K562 (cell line): ENCODE measurements around the gene MAP3K2. TPM values are rescaled to one million over a fixed set of nuclear protein-coding genes. Genes with fewer than 3 reads are reported as not detected.

Experiments
- ATAC-seq: fragments of 200-7000 bp; cut with Tn5 transposase; 3 replicates; pipeline ENCODE4 v1.9.1; 2020; ENCODE audit warnings: moderate library complexity
- BruUV-seq: library from RNA; stranded (reverse); fragments of 400-500 nt; replicated peaks from 2 replicates; lab custom pipeline; 2021; lab: Mats Ljungman, UMichigan
- CTCF ChIA-PET: fragments of 300-600 bp; formaldehyde crosslinking; extraction: SDS; loops from one replicate; lab custom pipeline; 2021; ENCODE audit warnings: low intra/inter-chr PET ratio; lab: Yijun Ruan, JAX
- POLR2A ChIA-PET: fragments of 300-600, 350-650 bp; sonication (Branson Sonifier 250); formaldehyde crosslinking; extraction: SDS; loops from one replicate; lab custom pipeline; 2021; ENCODE audit warnings: antibody characterized with exemption, inconsistent platforms; lab: Yijun Ruan, JAX
- DNase-seq, 4 experiments: peaks; one replicate each; pipeline versions ENCODE4 v3.0.0 to v3.0.0-alpha.2; 2011 to 2018; ENCODE audit warnings: low spot score in 3 of 4, mixed read lengths in 3 of 4; ENCODE audit errors: extremely low read depth in 1 of 4
- FAIRE-seq: peaks from 2 replicates; lab custom pipeline; 2011; peaks lifted over from hg19 to GRCh38; lab: Jason Lieb, UNC
- H2AFZ ChIP-seq: 2 replicates; pipeline ENCODE4 v1.6.0; 2011; ENCODE audit warnings: low read depth, low read length, control low read depth, inconsistent platforms
- H3K27ac ChIP-seq: fragments of 200-600 bp; 3 replicates; pipeline ENCODE4 v1.8.0; 2011; ENCODE audit warnings: low read depth, mild to moderate bottlenecking, control low read depth, inconsistent platforms, low read length, moderate library complexity, mixed read lengths; ENCODE audit errors: extremely low read depth
- H3K27me3 ChIP-seq, 2 experiments: fragments of 300-600 bp in 1 of 2; 2 replicates in 1 of 2; 3 replicates in 1 of 2; pipeline versions ENCODE4 v1.6.0 to v1.8.0; 2011; ENCODE audit warnings: inconsistent platforms in 2 of 2, low read length in 2 of 2, mild to moderate bottlenecking in 1 of 2, mixed read lengths in 1 of 2, moderate library complexity in 1 of 2; ENCODE audit not compliant: control insufficient read depth in 2 of 2, insufficient read depth in 2 of 2
- H3K36me3 ChIP-seq: fragments of 300-600 bp; 3 replicates; pipeline ENCODE4 v1.8.0; 2011; ENCODE audit warnings: mild to moderate bottlenecking, low read length, inconsistent platforms; ENCODE audit not compliant: control insufficient read depth, insufficient read depth
- H3K4me1 ChIP-seq, 2 experiments: fragments of 200-600 bp in 1 of 2; replicated peaks in 1 of 2; 2 replicates in 1 of 2; 3 replicates in 1 of 2; pipeline versions ENCODE4 v1.5.1 to v1.8.0; 2011; ENCODE audit warnings: inconsistent platforms in 2 of 2, low read length in 2 of 2, mild to moderate bottlenecking in 1 of 2, mixed read lengths in 1 of 2, moderate library complexity in 1 of 2; ENCODE audit not compliant: control insufficient read depth in 2 of 2, insufficient read depth in 2 of 2
- H3K4me2 ChIP-seq: 2 replicates; pipeline ENCODE4 v1.6.1; 2011; ENCODE audit warnings: low read length, control low read depth, inconsistent platforms, mixed read lengths; ENCODE audit not compliant: insufficient read depth
- H3K4me3 ChIP-seq: fragments of 200-600 bp; sonication (generic), shearing (Covaris generic); 2 replicates; pipeline ENCODE4 v1.5.1; 2016; ENCODE audit warnings: control low read depth, inconsistent platforms
- H3K79me2 ChIP-seq: fragments of 200-600 bp; 3 replicates; pipeline ENCODE4 v1.8.0; 2011; ENCODE audit warnings: low read length, inconsistent platforms; ENCODE audit not compliant: control insufficient read depth, insufficient read depth
- H3K9ac ChIP-seq, 2 experiments: 2 replicates each; pipeline versions ENCODE4 v1.6.0 to v1.6.1; 2011; ENCODE audit warnings: low read depth in 2 of 2, low read length in 2 of 2, control low read depth in 1 of 2, inconsistent platforms in 1 of 2, mild to moderate bottlenecking in 1 of 2, mixed read lengths in 1 of 2; ENCODE audit not compliant: insufficient read depth in 1 of 2
- H3K9me1 ChIP-seq: one replicate; pipeline ENCODE4 v1.6.0; 2011; ENCODE audit warnings: inconsistent platforms, mild to moderate bottlenecking, low read length, moderate library complexity; ENCODE audit not compliant: control insufficient read depth, insufficient read depth
- H3K9me3 ChIP-seq: replicated peaks from 2 replicates; pipeline ENCODE4 v1.5.1; 2011; ENCODE audit warnings: low read depth, low read length, inconsistent platforms; ENCODE audit not compliant: control insufficient read depth, insufficient read depth
- H4K20me1 ChIP-seq: replicated peaks from 2 replicates; pipeline ENCODE4 v1.6.1; 2011; ENCODE audit warnings: low read length, inconsistent platforms, mixed read lengths; ENCODE audit not compliant: control insufficient read depth, insufficient read depth
- CBFA2T3 ChIP-seq: fragments of 450-650 bp; IDR thresholded peaks from 2 replicates; pipeline ENCODE4 v1.6.1; 2017
- CBFB ChIP-seq: sonication (generic); formaldehyde crosslinking; IDR thresholded peaks from 2 replicates; pipeline ENCODE4 v1.4.0; 2020; ENCODE audit warnings: mild to moderate bottlenecking, missing genetic modification reagents
- FOXA1 ChIP-seq: fragments of 450-650 bp; IDR thresholded peaks from 2 replicates; pipeline ENCODE4 v1.6.1; 2016; ENCODE audit warnings: mild to moderate bottlenecking, borderline replicate concordance
- FOXJ3 ChIP-seq: sonication (generic); formaldehyde crosslinking; IDR thresholded peaks from 2 replicates; pipeline ENCODE4 v1.4.0; 2020; ENCODE audit warnings: mild to moderate bottlenecking, missing genetic modification reagents
- HIVEP1 ChIP-seq: fragments of 250-450 bp; sonication (Bioruptor Pico); IDR thresholded peaks from 2 replicates; pipeline ENCODE4 v1.4.0; 2020; ENCODE audit warnings: mild to moderate bottlenecking
- HNRNPLL ChIP-seq: fragments of 200-400 bp; formaldehyde crosslinking; IDR thresholded peaks from 2 replicates; pipeline ENCODE4 v1.6.1; 2017; ENCODE audit warnings: low read length, low read depth, mild to moderate bottlenecking; ENCODE audit not compliant: poor library complexity, severe bottlenecking
- HNRNPUL1 ChIP-seq: fragments of 200-400 bp; formaldehyde crosslinking; IDR thresholded peaks from 2 replicates; pipeline ENCODE4 v1.6.1; 2017; ENCODE audit warnings: low read length
- MAZ ChIP-seq, 2 experiments: fragments of 450-650 bp in 1 of 2; sonication (generic) in 1 of 2; formaldehyde crosslinking; IDR thresholded peaks in 1 of 2; conservative IDR thresholded peaks in 1 of 2; 2 replicates each; pipeline versions ENCODE4 v1.4.0 to v1.5.0; 2020; ENCODE audit warnings: mild to moderate bottlenecking in 1 of 2, missing genetic modification reagents in 1 of 2
- NR4A1 ChIP-seq, 2 experiments: fragments of 250-450 bp in 1 of 2; fragments of 450-650 bp in 1 of 2; sonication (Bioruptor Pico) in 1 of 2; IDR thresholded peaks; 2 replicates each; pipeline versions ENCODE4 v1.4.0 to v1.6.1; 2016 to 2020; ENCODE audit warnings: mild to moderate bottlenecking in 2 of 2, missing compliant biosample characterization in 1 of 2, missing genetic modification characterization in 1 of 2, moderate library complexity in 1 of 2
- SPI1 ChIP-seq: IDR thresholded peaks from 2 replicates; pipeline ENCODE4 v1.6.1; 2011; ENCODE audit warnings: low read depth, low read length, control low read depth, borderline replicate concordance
- TEAD1 ChIP-seq, 2 experiments: fragments of 450-650 bp in 1 of 2; sonication (generic) in 1 of 2; formaldehyde crosslinking; IDR thresholded peaks; 2 replicates each; pipeline versions ENCODE4 v1.4.0 to v1.8.0; 2020 to 2022; ENCODE audit warnings: mild to moderate bottlenecking in 2 of 2, missing genetic modification reagents in 1 of 2
- ZNF12 ChIP-seq: sonication (generic); formaldehyde crosslinking; IDR thresholded peaks from 2 replicates; pipeline ENCODE4 v1.4.0; 2020; ENCODE audit warnings: mild to moderate bottlenecking, missing genetic modification reagents
- ZNF143 ChIP-seq: sonication (generic); formaldehyde crosslinking; IDR thresholded peaks from 2 replicates; pipeline ENCODE4 v1.9.0; 2022; ENCODE audit warnings: mild to moderate bottlenecking, missing genetic modification reagents
- ZNF282 ChIP-seq: sonication (generic); formaldehyde crosslinking; IDR thresholded peaks from 2 replicates; pipeline ENCODE4 v1.8.1; 2023; ENCODE audit warnings: missing genetic modification reagents
- WGBS: fragments of 100-300 bp; shearing (Covaris generic); methylation state at CpG from one replicate; pipeline ENCODE4 v1.1.6; 2016; ENCODE audit warnings: low coverage, mixed read lengths; ENCODE audit not compliant: insufficient coverage; ENCODE audit errors: missing lambda C conversion rate; 5-methylcytosine and 5-hydroxymethylcytosine counted together
- in situ Hi-C: fragments of 300-500 bp; cut with MboI; formaldehyde crosslinking; loops from 4 replicates; pipeline ENCODE4 v1.15.0; 2018; ENCODE audit warnings: inconsistent platforms, mixed read lengths
- intact Hi-C: fragments of 100-400 bp; cut with micrococcal nuclease; formaldehyde crosslinking; loops from 2 replicates; pipeline ENCODE4 v1.14.2; 2022
- polyA plus RNA-seq, 8 experiments: library from polyadenylated mRNA; depleted of rRNA in 4 of 8; stranded (reverse) in 5 of 8; unstranded in 3 of 8; fragments of >200 nt; fragmentation: Nextera tagmentation in 2 of 8; fragmentation: Illumina TruSeq in 1 of 8; extraction: Ambion mirVana in 2 of 8; extraction: Trizol in 1 of 8; gene quantifications; 2 replicates each; pipeline versions ENCODE4 v1.2.1 to v1.2.3, GENCODE V29; 2011 to 2014; ENCODE audit warnings: inconsistent platforms in 1 of 8, missing spikeins in 1 of 8
- total RNA-seq, 7 experiments: library from RNA; depleted of rRNA in 6 of 7; stranded (reverse); fragments of >200 nt in 6 of 7; fragmentation: Illumina TruSeq in 2 of 7; extraction: Trizol in 2 of 7; gene quantifications; 2 replicates each; pipeline versions ENCODE4 v1.2.1 to v1.2.3, GENCODE V29; 2011 to 2021; ENCODE audit warnings: low replicate concordance in 1 of 7
- TF ChIP-seq, protein P1 (sequence below): fragments of 250-450 bp; sonication (Bioruptor Pico); IDR thresholded peaks from 2 replicates; pipeline ENCODE4 v1.6.1; 2021; ENCODE audit warnings: mild to moderate bottlenecking
- TF ChIP-seq, protein P2 (sequence below): fragments of 250-450 bp; sonication (Bioruptor Pico); IDR thresholded peaks from 2 replicates; pipeline ENCODE4 v1.8.0; 2021; ENCODE audit warnings: moderate library complexity, mild to moderate bottlenecking, inconsistent platforms

The MAP3K2 gene
- total and polyA plus RNA-seq, 9 of the 15 experiments (the other 6 are each of a cell fraction or from before 2014, with no cell fraction given) = 1.2 to 14.2 (median 5.7) TPM

DNA sequence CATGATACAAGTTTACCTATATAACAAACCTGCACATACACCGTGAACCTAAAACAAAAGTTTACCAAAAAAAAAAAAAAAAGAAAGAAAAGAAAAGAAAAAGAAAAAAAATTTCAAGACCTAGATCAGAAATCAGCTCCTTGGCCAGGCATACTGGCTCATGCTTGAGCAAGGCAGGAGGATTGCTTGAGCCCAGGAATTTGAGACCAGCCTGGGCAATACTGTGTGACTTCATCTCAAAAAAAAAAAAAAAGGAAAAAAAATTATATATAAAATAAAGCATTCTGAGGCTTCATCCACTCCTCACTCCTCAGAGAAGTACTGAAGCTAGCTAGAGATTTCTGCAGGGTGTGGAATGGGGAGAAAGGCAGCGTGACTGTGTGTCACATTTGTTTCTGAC lies 18.7 kb upstream of the MAP3K2 start:
- TF ChIP-seq ZNF12 (CRISPR knock-in tag) (no peak), SPI1 (no peak), HNRNPUL1 (no peak), MAZ (CRISPR knock-in tag; conservative IDR thresholded peaks at IDR 0.05 in 1 of 2, IDR thresholded peaks at IDR 0.05 in 1 of 2) (no peak), HNRNPLL (no peak)
- intact Hi-C loops = no loop called here
- Histone ChIP-seq H3K4me2 (no peak overlapping the region), H3K4me1 (peaks cover 17 to 18% of the 10 kb centered on the region in 2 experiments), H3K4me3 (no peak overlapping the region), H3K79me2 (no peaks in the 10 kb centered on the region), H3K9ac (no peak overlapping the region), H4K20me1 (no peaks in the 10 kb centered on the region), H3K27ac (no peak overlapping the region), H2AFZ (no peak overlapping the region), H3K27me3 (no peaks in the 10 kb centered on the region), H3K9me3 (no peaks in the 10 kb centered on the region), H3K36me3 (no peaks in the 10 kb centered on the region), H3K9me1 (no peaks in the 10 kb centered on the region)
- CTCF ChIA-PET = no interaction called here
- no peak for FAIRE-seq
- in situ Hi-C loops = no loop called here
- BruUV-seq = no TSS peak
- DNase-seq = no peak
- WGBS = 67% methylated on average over 1 of the region's 2 CpGs
- POLR2A ChIA-PET = no interaction called here
- ATAC-seq = no peak

DNA sequence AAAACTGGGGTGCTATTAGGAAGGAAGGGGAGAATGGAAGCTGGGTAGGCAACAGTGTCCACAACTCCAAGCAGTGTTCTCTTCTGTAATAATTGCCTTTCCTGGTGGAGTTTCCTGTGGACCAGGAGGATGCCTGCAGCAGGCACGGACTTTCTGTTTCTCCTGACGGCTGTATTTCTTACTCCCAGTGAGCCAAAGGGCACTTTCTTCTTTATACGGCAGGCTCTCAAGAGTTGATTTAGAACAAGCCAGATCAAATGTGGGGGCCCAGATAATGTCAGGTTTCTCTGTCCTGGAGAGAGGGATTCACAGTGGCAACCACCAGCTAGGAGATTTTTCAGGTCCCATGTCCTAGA lies 17.5 kb upstream of the MAP3K2 start:
- Histone ChIP-seq H3K4me2 (no peak overlapping the region; the same call in 1 of the 2 replicates), H3K4me3 (no peak overlapping the region), H3K9me1 (no peaks in the 10 kb centered on the region), H3K36me3 (no peaks in the 10 kb centered on the region), H2AFZ (peak overlapping the region; percentile 41; the same call in 1 of the 2 replicates), H3K4me1 (peaks cover 16 to 27% of the 10 kb centered on the region in 2 experiments), H4K20me1 (no peaks in the 10 kb centered on the region), H3K27ac (no peak overlapping the region), H3K79me2 (no peaks in the 10 kb centered on the region), H3K9me3 (no peaks in the 10 kb centered on the region), H3K9ac (no peak overlapping the region), H3K27me3 (no peaks in the 10 kb centered on the region)
- DNase-seq = no peak
- no TSS peak for BruUV-seq
- in situ Hi-C loops (no loop called here), intact Hi-C loops (loop anchor here (2.0 kb wide), 1 partner anchor 14 kb away; no protein-coding TSS in a partner anchor)
- WGBS = 40% methylated on average over 3 of the region's 3 CpGs
- no peak for FAIRE-seq
- ChIA-PET POLR2A (interaction anchor here (0.7 to 1.3 kb wide), 3 partner anchors 9 to 11 kb away, joined by 3 to 5 read pairs (median 3); no protein-coding TSS in a partner anchor), CTCF (no interaction called here)
- ATAC-seq = no peak
- no peak for TF ChIP-seq FOXA1
- no peak for TF ChIP-seq CBFB (CRISPR knock-in tag)
- TF ChIP-seq CBFA2T3 = no peak
- TF ChIP-seq ZNF282 (CRISPR knock-in tag) = no peak
- TF ChIP-seq FOXJ3 (CRISPR knock-in tag) = no peak
- TF ChIP-seq HIVEP1 (CRISPR knock-in tag) = no peak
- TF ChIP-seq, protein P1, sequence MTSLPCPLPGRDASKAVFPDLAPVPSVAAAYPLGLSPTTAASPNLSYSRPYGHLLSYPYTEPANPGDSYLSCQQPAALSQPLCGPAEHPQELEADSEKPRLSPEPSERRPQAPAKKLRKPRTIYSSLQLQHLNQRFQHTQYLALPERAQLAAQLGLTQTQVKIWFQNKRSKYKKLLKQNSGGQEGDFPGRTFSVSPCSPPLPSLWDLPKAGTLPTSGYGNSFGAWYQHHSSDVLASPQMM (CRISPR knock-in tag) = no peak
- no peak for TF ChIP-seq NR4A1 (CRISPR knock-in tag; IDR thresholded peaks at IDR 0.05)
- TF ChIP-seq NR4A1 (tag; IDR thresholded peaks at IDR 0.05) = no peak
- TF ChIP-seq TEAD1 (CRISPR knock-in tag; IDR thresholded peaks at IDR 0.05) = no peak
- TF ChIP-seq ZNF143 (CRISPR knock-in tag) = no peak
- TF ChIP-seq, protein P2, sequence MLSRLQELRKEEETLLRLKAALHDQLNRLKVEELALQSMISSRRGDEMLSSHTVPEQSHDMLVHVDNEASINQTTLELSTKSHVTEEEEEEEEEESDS (CRISPR knock-in tag) = no peak
